ENCODE data around the gene KLHL26. TPM values are rescaled to one million over a fixed set of nuclear protein-coding genes. Genes with fewer than 3 reads are reported as not detected.
A peak's percentile ranks its signal among the peaks of the same experiment; 100 is the strongest.

KLHL26 gene
- total and polyA plus RNA-seq, 4 experiments from 2014 or later: 4.4 to 14.8 (median 10.6) TPM

DNA sequence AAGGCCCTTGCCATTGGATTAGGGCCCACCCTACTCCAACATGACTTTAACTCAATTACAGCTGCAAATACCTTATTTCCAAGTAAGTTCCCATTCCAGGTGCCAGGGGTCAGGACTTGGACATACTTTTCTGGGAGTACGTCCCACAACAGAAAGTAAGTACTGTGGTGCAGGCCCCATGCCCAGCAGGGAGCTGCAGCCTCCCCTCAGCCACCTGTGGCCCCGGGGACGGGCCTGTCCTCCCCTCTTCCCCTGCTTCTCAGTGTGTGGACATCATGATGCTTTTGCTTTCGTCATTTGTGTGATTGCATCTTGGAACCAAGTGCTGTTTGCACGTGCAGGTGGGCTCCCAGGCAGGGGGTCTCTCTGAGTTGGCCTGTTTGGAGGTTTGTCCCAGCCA is 78.6 kb downstream of the KLHL26 start:
- ChIA-PET POLR2A (ENCODE audit: partially characterized antibody) (no interaction called here), CTCF (ENCODE audit: partially characterized antibody) (interaction anchor here (0.6 kb wide), 1 partner anchor 22 kb away, joined by 3 read pairs; no protein-coding TSS in a partner anchor)
- H3K4me1 ChIP-seq (ENCODE audit: insufficient read depth, low read length): no peaks in the 10 kb centered on the region
- H3K27ac Mint-ChIP-seq: peak overlapping the region in 2 of 7 donors; percentile 37
- no peaks in the 10 kb centered on the region for H3K27me3 Mint-ChIP-seq
- H3K4me1 Mint-ChIP-seq: peaks cover 5 to 17% (median 11%) of the 10 kb centered on the region in 4 donors
- intact Hi-C loops (cut with micrococcal nuclease): no loop called here
- H3K9me3 ChIP-seq (ENCODE audit: control insufficient read depth in 1 of 2, low read length in 2 of 2): no peaks in the 10 kb centered on the region
- no peaks in the 10 kb centered on the region for H3K9me3 Mint-ChIP-seq
- no peak overlapping the region for H3K27ac ChIP-seq (ENCODE audit: low read depth, low read length)
- no peaks in the 10 kb centered on the region for H3K27me3 ChIP-seq (ENCODE audit: insufficient read depth, low read length)
- no peak overlapping the region for H3K4me3 Mint-ChIP-seq
- no peak for DNase-seq
- H3K4me3 ChIP-seq (ENCODE audit: low read length in 2 of 2): no peak overlapping the region
- no peaks in the 10 kb centered on the region for H3K36me3 ChIP-seq (ENCODE audit: insufficient read depth, low read length)
- H3K36me3 Mint-ChIP-seq: peaks cover 8 to 10% of the 10 kb centered on the region in 2 donors

DNA sequence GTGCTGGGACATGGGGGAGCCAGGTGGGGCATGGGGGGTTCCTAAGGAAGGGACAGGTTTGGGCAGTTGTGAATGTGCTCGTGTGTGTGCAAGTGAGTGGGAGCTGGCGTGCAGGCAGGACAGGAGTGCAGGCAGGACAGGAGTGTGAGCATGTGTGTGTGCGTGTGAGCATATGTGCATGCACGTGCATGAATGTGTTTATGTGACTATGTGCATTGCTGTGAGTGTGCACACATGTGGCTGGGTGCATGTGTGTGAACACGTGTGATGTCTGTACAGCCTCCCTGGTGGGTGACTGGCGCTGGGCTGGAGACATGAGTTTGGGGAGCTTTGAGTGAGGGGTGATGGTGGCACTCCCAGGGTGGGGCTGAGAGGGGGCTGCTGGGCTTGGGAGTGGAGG is 80.0 kb downstream of the KLHL26 start:
- H3K9me3 Mint-ChIP-seq: no peaks in the 10 kb centered on the region
- H3K4me1 Mint-ChIP-seq: peaks cover 8 to 17% (median 13%) of the 10 kb centered on the region in 4 donors
- no peaks in the 10 kb centered on the region for H3K27me3 ChIP-seq (ENCODE audit: insufficient read depth, low read length)
- intact Hi-C loops (cut with micrococcal nuclease): no loop called here
- peaks cover 10 to 12% of the 10 kb centered on the region in 2 donors for H3K36me3 Mint-ChIP-seq
- no peak for DNase-seq
- H3K27me3 Mint-ChIP-seq: no peaks in the 10 kb centered on the region
- ChIA-PET CTCF (ENCODE audit: partially characterized antibody) (no interaction called here), POLR2A (ENCODE audit: partially characterized antibody) (no interaction called here)
- no peak overlapping the region for H3K4me3 Mint-ChIP-seq
- no peak overlapping the region for H3K4me3 ChIP-seq (ENCODE audit: low read length in 2 of 2)
- no peaks in the 10 kb centered on the region for H3K9me3 ChIP-seq (ENCODE audit: control insufficient read depth in 1 of 2, low read length in 2 of 2)
- H3K27ac ChIP-seq (ENCODE audit: low read depth, low read length): no peak overlapping the region
- no peaks in the 10 kb centered on the region for H3K4me1 ChIP-seq (ENCODE audit: insufficient read depth, low read length)
- H3K36me3 ChIP-seq (ENCODE audit: insufficient read depth, low read length): no peaks in the 10 kb centered on the region
- H3K27ac Mint-ChIP-seq: peak overlapping the region in 4 of 7 donors; percentile 3 to 81 (median 41)

DNA sequence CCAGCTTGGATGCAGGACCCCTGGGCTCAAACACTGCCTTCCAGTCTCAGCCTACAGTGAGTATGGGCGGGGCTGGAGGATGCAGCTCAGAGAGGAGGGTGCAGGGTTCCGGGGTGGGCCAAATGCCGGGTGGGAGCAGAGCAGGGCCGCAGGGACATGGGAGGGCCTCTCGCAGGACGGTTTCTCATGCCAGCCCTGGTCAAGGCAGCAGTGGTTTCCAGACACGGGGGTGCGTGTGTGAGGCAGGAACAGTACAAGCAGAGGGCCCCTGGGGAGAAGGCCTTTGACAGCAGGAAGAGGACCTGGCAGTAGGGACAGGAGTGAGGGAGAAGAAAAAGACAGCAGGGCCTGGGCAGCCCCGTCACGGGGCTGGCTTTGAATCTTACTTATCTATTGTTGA is 80.8 kb downstream of the KLHL26 start:
- no peak overlapping the region for H3K4me3 ChIP-seq (ENCODE audit: low read length in 2 of 2)
- H3K4me1 ChIP-seq (ENCODE audit: insufficient read depth, low read length): no peaks in the 10 kb centered on the region
- no peak overlapping the region for H3K4me3 Mint-ChIP-seq
- H3K27ac ChIP-seq (ENCODE audit: low read depth, low read length): no peak overlapping the region
- H3K36me3 ChIP-seq (ENCODE audit: insufficient read depth, low read length): no peaks in the 10 kb centered on the region
- H3K4me1 Mint-ChIP-seq: peaks cover 9 to 21% (median 14%) of the 10 kb centered on the region in 4 donors
- H3K27me3 ChIP-seq (ENCODE audit: insufficient read depth, low read length): no peaks in the 10 kb centered on the region
- intact Hi-C loops (cut with micrococcal nuclease): no loop called here
- H3K27me3 Mint-ChIP-seq: no peaks in the 10 kb centered on the region
- H3K36me3 Mint-ChIP-seq: peaks cover 15 to 16% of the 10 kb centered on the region in 2 donors
- H3K27ac Mint-ChIP-seq: peak overlapping the region in 2 of 7 donors; percentile 15 to 57
- ChIA-PET CTCF (ENCODE audit: partially characterized antibody) (no interaction called here), POLR2A (ENCODE audit: partially characterized antibody) (no interaction called here)
- H3K9me3 Mint-ChIP-seq: no peaks in the 10 kb centered on the region
- no peak for DNase-seq
- no peaks in the 10 kb centered on the region for H3K9me3 ChIP-seq (ENCODE audit: control insufficient read depth in 1 of 2, low read length in 2 of 2)

DNA sequence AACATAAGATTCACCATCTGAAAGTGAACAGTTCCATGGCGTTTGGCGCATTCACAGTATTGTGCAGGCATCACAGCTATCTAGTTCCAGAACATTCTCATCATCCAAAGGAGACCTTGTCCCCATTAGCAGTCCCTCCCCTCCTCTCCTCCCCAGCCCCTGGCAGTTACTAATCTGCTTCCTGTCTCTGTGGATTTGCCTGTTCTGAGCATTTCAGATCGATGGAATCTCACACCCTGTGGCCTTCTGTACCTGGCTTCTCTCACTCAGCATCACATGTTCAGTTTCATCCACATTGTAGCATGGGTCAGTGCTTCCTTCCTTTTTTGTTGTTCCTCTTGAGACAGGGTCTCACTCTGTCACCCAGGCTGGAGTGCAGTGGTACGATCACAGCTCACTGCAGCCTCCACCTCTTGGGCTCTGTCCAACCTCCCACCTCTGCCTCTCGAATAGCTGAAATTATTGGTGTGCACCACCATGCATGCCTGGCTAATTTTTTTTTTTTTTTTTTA is 81.2 kb downstream of the KLHL26 start:
- Histone ChIP-seq H3K4me3 (ENCODE audit: low read length in 2 of 2) (no peak overlapping the region), H3K27me3 (ENCODE audit: insufficient read depth, low read length) (no peaks in the 10 kb centered on the region), H3K4me1 (ENCODE audit: insufficient read depth, low read length) (no peaks in the 10 kb centered on the region), H3K9me3 (ENCODE audit: control insufficient read depth in 1 of 2, low read length in 2 of 2) (no peaks in the 10 kb centered on the region), H3K27ac (ENCODE audit: low read depth, low read length) (no peak overlapping the region), H3K36me3 (ENCODE audit: insufficient read depth, low read length) (no peaks in the 10 kb centered on the region)
- H3K9me3 Mint-ChIP-seq: no peaks in the 10 kb centered on the region
- no peak overlapping the region for H3K4me3 Mint-ChIP-seq
- H3K27me3 Mint-ChIP-seq: no peaks in the 10 kb centered on the region
- H3K36me3 Mint-ChIP-seq: peaks cover 16 to 17% of the 10 kb centered on the region in 2 donors
- intact Hi-C loops (cut with micrococcal nuclease): no loop called here
- DNase-seq: no peak
- ChIA-PET POLR2A (ENCODE audit: partially characterized antibody) (no interaction called here), CTCF (ENCODE audit: partially characterized antibody) (no interaction called here)
- peak overlapping the region in 3 of 7 donors; percentile 15 to 78 (median 66) for H3K27ac Mint-ChIP-seq
- peaks cover 9 to 18% (median 13%) of the 10 kb centered on the region in 4 donors for H3K4me1 Mint-ChIP-seq

DNA sequence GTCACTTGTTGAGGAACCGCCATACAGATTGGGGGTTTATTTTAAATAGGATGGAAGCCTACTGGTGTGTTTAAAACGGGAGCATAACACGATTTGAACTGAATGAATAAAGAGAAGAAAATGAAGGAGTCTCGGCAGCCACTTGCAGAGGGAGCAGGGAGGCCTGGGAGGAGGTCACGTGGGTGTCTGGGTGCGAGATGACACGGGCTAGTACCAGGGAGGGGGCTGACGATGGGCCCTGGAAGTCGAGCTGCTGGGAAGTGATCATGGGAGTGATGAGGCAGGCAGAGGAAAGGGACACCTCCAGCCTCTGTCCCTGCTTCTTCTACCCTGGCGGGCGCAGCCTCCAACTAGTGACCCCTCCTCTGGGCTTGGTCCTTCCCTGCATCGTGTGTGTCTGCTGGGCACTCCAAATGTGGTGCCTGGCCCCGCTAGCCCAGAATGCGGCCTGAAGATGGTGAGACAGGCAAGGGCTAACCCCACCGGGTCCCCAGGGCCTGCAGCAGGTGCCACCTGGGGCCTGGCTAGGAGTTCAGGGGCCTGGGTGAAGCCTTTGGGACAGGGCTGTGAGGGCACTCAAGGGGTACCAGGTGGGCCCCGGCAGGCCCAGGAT is 82.1 kb downstream of the KLHL26 start:
- no peaks in the 10 kb centered on the region for H3K9me3 ChIP-seq (ENCODE audit: control insufficient read depth in 1 of 2, low read length in 2 of 2)
- no peaks in the 10 kb centered on the region for H3K4me1 ChIP-seq (ENCODE audit: insufficient read depth, low read length)
- DNase-seq: no peak
- intact Hi-C loops (cut with micrococcal nuclease): no loop called here
- no peaks in the 10 kb centered on the region for H3K36me3 ChIP-seq (ENCODE audit: insufficient read depth, low read length)
- no peaks in the 10 kb centered on the region for H3K27me3 Mint-ChIP-seq
- H3K27me3 ChIP-seq (ENCODE audit: insufficient read depth, low read length): no peaks in the 10 kb centered on the region
- H3K9me3 Mint-ChIP-seq: no peaks in the 10 kb centered on the region
- POLR2A ChIA-PET (ENCODE audit: partially characterized antibody): no interaction called here
- no peak overlapping the region for H3K27ac ChIP-seq (ENCODE audit: low read depth, low read length)
- H3K4me3 ChIP-seq (ENCODE audit: low read length in 2 of 2): no peak overlapping the region
- H3K4me1 Mint-ChIP-seq: peaks cover 9 to 20% (median 12%) of the 10 kb centered on the region in 4 donors
- H3K27ac Mint-ChIP-seq: peak overlapping the region in 3 of 7 donors; percentile 25 to 70 (median 43)
- H3K4me3 Mint-ChIP-seq: no peak overlapping the region
- H3K36me3 Mint-ChIP-seq: peaks cover 16 to 17% of the 10 kb centered on the region in 2 donors
- CTCF ChIA-PET (ENCODE audit: partially characterized antibody): no interaction called here

DNA sequence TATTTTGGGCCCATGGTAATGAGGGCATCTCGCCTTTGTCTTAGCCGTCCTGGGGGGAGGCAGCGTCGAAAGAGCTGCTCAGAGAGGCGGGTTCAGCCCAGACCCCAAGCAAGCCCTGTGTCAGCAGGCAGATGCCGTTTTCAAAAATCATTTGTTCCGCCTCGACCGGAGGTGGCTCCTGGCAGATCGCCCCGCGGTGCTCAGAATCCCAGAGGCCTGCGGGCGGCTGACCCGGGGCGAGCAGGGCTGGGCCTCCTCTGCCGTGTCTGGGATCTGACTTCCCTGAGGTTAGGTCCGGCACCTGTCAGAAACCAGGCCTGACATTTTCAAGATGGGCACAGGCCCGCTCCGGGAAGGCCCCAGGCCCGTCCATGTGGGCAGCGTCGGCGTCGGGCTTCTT is 82.7 kb downstream of the KLHL26 start:
- Mint-ChIP-seq H3K27ac (no peak overlapping the region), H3K27me3 (no peaks in the 10 kb centered on the region), H3K4me1 (peaks cover 9 to 23% (median 12%) of the 10 kb centered on the region in 4 donors), H3K9me3 (no peaks in the 10 kb centered on the region), H3K36me3 (peaks cover 16 to 17% of the 10 kb centered on the region in 2 donors), H3K4me3 (no peak overlapping the region)
- no peak overlapping the region for H3K27ac ChIP-seq (ENCODE audit: low read depth, low read length)
- DNase-seq: no peak
- intact Hi-C loops (cut with micrococcal nuclease): no loop called here
- POLR2A ChIA-PET (ENCODE audit: partially characterized antibody): no interaction called here
- H3K4me1 ChIP-seq (ENCODE audit: insufficient read depth, low read length): no peaks in the 10 kb centered on the region
- H3K9me3 ChIP-seq (ENCODE audit: control insufficient read depth in 1 of 2, low read length in 2 of 2): no peaks in the 10 kb centered on the region
- CTCF ChIA-PET (ENCODE audit: partially characterized antibody): no interaction called here
- H3K4me3 ChIP-seq (ENCODE audit: low read length in 2 of 2): no peak overlapping the region
- H3K36me3 ChIP-seq (ENCODE audit: insufficient read depth, low read length): no peaks in the 10 kb centered on the region
- no peaks in the 10 kb centered on the region for H3K27me3 ChIP-seq (ENCODE audit: insufficient read depth, low read length)

Measured in CD4-positive, alpha-beta memory T cell (primary cell).